ENCODE measurements around the gene TRPM4. TPM values are rescaled to one million over a fixed set of nuclear protein-coding genes. Genes with fewer than 3 reads are reported as not detected.
A peak's percentile ranks its signal among the peaks of the same experiment; 100 is the strongest.

The TRPM4 gene
- total and polyA plus RNA-seq, 2 of the 13 experiments (the other 11 are each of a cell fraction or from before 2014, with no cell fraction given), result 1.9 to 4.3 TPM

- TF ChIP-seq CHCHD3 (CRISPR knock-in tag; IDR thresholded peaks at IDR 0.05), result peak; percentile 99
- peak; percentile 98; the same call in 1 of the 2 replicates for TF ChIP-seq KLF15 (CRISPR knock-in tag; IDR thresholded peaks at IDR 0.05; ENCODE audit: borderline replicate concordance)
- peak; percentile 61 for TF ChIP-seq NFYC (CRISPR knock-in tag; IDR thresholded peaks at IDR 0.05)
- TF ChIP-seq PHF5A (CRISPR knock-in tag; IDR thresholded peaks at IDR 0.05; ENCODE audit: low read depth, unreplicated experiment), result no peak
- TF ChIP-seq ZNF414 (CRISPR knock-in tag; IDR thresholded peaks at IDR 0.05), result peak; percentile 63; the same call in 1 of the 2 replicates
- peak; percentile 96 for TF ChIP-seq HINFP (CRISPR knock-in tag; IDR thresholded peaks at IDR 0.05; ENCODE audit: low read depth)
- peak; percentile 94 for TF ChIP-seq ZBTB1 (CRISPR knock-in tag; IDR thresholded peaks at IDR 0.05; ENCODE audit: borderline replicate concordance)
- peak; percentile 98 for TF ChIP-seq IRF1 (CRISPR knock-in tag; IDR thresholded peaks at IDR 0.05; ENCODE audit: low read depth)
- TF ChIP-seq ZNF781 (CRISPR knock-in tag; IDR thresholded peaks at IDR 0.05; ENCODE audit: borderline replicate concordance, not compliant biosample characterization), result peak; percentile 96
- TF ChIP-seq ZBTB33 (CRISPR knock-in tag; IDR thresholded peaks at IDR 0.05), result peak; percentile 63
- TF ChIP-seq TARDBP (CRISPR knock-in tag; IDR thresholded peaks at IDR 0.05), result peak; percentile 95
- no peak for TF ChIP-seq ZNF644 (CRISPR knock-in tag; IDR thresholded peaks at IDR 0.05; ENCODE audit: low read depth)
- TF ChIP-seq ZNF329 (CRISPR knock-in tag; IDR thresholded peaks at IDR 0.05; ENCODE audit: low read depth), result peak; percentile 86
- peak; percentile 88 for TF ChIP-seq ZNF768 (CRISPR knock-in tag; IDR thresholded peaks at IDR 0.05)
- TF ChIP-seq ZNF235 (CRISPR knock-in tag; IDR thresholded peaks at IDR 0.05; ENCODE audit: borderline replicate concordance), result peak; percentile 93; the same call in 1 of the 2 replicates
- TF ChIP-seq SNAPC4 (CRISPR knock-in tag; IDR thresholded peaks at IDR 0.05), result peak; percentile 73; the same call in 1 of the 2 replicates
- peak; percentile 93; the same call in 1 of the 2 replicates for TF ChIP-seq ZNF577 (CRISPR knock-in tag; IDR thresholded peaks at IDR 0.05; ENCODE audit: borderline replicate concordance, low read depth)
- peak; percentile 81; the same call in 1 of the 2 replicates for TF ChIP-seq ATAD3A (CRISPR knock-in tag; IDR thresholded peaks at IDR 0.05)
Measured at GRCh38 chr19:49127674-49128544, 29.7 kb upstream of the TRPM4 start (continued).

Data from HepG2 (cell line).